DMS 273 (cell line): ENCODE measurements around the gene TRIO.
"Not testable (repeated sequence)": the region's sequence is repeated elsewhere in the genome, so short reads cannot be mapped to it uniquely, and the experiment has no call there.

Source experiments
- DNase-seq: peaks from one replicate; lab custom pipeline; 2025; ENCODE audit not compliant: unreplicated experiment; lab: John Stamatoyannopoulos, UW

The TRIO gene

DNA sequence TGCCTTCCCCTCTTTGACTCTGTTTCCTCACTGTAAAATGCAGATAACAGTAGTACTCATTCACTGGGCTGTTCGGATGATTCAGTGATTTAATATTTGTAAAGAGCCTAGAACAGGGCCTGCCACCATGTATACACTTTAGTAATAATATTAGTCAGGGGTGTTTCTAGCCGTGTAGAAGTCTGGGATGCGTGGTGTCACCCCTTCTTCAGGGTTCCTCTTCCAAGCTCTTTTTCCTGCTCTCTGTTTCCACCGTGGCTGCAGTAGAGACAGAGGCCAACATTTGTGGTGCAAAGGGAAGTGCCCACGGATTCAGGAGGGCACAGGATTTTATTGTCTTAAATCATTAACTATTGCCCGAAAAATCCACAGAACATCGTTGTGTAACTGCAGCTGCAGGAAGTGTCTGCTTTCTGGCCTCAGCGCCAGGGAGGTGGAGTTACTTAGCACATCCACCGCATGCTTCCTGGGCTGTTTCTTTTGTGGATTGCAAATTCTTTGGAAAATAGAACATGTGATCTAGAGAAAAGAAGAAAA lies 61.7 kb downstream of the TRIO start:
- DNase-seq: no peak

DNA sequence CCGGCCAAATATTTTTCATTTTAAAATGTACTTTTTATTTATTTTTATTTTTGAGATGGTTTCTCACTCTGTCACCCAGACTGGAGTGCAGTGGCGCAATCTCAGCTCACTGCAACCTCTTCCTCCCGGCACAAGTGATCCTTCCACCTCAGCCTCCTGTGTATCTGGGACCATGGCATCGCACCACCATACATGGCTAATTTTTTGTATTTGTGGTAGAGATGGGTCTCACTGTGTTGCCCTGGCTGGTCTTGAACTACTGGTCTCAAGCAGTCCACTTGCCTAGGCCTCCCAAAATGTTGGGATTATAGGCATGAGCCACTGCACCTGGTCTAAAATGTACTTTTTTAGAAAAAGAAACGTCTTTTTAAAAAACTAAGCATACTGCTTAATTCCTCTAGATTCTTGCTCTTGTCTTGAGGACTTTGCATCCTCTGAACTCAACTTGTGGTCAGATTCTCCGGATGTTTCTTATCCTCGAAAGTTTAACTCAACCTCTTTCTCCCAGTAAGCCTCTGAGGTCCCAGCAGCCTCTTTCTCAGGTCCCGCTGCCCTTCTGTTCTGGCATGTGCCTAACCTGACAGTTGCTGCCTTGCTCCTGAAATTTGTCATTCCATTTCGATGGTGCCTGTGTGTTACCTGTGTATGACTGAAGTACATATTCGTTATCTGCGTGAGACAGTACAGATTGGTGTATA lies 63.0 kb downstream of the TRIO start:
- DNase-seq: no peak

DNA sequence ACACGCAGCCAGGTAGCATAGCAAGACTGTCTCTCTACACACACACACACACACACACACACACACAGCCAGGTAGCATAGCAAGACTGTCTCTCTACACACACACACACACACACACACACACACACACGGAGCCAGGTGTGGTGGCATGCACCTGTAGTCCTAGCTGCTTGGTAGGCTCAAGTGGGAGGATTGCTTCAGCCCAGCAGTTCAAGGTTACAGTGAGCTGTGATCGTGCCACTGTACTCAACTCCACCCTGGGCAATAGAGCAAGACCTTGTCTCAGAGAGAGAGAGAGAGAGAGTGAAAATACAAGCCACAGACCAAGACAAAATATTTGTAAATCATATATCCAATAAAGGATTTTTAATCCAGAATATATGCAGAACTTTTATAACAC lies 64.3 kb downstream of the TRIO start:
- DNase-seq: not testable (repeated sequence)

DNA sequence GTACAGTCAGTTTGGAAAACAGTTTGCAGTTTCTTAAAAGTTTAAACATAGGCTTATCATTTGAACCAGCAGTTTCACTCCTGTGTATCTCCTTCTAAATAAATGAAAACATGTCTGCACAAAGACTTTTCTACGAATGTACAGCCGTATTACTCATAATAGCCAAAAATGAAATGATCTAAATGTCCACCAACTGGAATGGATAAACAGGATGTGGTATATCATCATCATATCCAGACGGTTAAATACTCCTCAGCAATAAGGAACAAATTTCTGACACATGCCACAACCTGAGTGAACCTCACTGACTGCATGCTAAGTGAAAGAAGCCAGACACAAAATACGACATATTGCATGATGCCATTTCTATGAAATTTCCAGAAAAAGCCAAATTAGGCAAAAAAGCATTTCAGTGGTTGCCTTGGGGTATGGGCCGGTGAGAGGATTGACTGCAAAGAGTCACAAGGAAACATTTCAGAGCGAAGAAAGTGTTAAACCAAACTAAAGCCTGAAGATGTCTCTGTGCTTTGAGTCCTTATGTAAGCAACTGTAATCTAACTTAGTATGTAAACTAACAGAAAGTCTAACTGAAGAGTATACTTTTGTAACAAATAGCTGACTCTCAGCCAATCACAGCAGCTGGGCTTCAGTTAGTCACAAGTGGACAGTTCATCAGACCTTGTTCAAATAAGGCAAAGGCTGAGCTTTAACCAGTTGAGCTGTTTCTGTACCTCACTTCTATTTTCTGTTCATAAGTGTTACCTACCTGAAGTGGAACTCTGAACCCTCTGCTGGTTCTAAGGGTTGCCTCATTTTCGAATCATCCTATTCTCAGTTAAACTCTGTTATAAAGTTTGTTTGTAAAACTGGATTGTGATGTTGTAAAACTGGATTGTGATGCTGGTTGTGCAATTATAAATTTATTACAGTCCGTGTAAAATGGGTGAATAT lies 65.2 kb downstream of the TRIO start:
- peak; percentile 24 for DNase-seq

DNA sequence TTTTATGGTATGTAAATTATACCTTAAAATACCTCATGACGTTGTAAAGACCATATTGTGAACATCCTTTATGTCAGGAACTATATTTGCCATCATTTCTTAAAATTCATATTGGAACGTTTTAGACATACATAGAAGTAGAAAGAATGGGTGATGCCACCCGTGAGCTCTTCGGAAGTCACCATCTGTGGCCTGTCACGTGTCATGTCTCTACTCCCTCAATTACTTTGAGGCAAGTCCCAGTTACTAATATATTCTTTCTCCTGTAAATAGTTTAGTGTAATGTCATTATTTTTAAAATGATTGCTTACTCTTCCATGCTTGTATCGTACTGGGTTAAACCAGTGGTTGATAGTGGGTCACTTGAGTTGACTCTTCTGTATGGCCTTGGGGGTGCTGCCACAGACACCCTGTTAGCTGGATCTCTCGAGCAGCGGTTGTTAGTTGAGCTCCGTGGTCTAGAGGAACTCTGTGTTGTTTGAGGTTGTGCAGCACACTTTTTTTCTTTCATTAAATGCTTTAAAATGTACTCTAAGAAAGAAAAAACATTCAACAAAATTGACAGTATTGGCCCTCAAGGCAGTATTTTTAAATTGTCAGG lies 66.2 kb downstream of the TRIO start:
- DNase-seq: no peak

DNA sequence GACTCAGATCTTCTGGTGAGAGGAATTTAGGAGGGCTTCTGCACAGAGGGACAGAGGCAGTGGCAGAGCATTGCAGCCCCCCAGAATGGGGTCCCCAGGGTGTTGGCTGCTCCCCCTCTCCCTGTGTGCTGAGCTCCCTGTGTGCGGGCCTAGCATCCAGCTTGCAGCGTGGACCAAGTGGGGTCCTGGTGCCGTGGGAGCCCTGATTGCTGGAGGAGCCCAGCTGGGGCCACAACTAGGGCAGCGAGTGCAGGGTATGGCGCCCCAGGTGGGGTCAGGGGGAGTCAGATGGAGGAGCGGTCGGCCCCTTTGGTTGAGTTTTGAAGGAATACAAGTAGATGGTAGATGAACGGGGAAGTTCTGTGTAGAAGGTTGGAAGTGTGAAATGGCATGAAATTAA lies 66.7 kb downstream of the TRIO start:
- no peak for DNase-seq

DNA sequence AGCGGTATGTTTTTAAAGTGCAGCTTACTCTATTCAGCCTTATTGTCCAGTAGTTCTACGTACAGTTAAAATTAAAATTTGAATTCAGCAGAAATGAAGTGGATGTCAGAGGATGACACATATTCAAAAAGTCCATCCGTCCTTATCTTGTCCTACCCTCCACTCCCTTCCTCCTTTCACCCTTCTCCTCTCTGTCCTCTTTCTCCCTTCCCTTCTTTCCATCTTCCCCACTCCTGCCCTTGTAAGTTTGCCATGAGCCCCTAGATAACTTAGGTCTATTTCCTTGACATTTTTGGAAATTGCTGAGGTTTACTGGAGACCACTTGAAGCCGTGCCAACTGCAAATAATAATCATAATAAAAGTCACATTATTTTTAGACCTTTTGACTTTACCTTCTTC lies 67.6 kb downstream of the TRIO start:
- DNase-seq: no peak

DNA sequence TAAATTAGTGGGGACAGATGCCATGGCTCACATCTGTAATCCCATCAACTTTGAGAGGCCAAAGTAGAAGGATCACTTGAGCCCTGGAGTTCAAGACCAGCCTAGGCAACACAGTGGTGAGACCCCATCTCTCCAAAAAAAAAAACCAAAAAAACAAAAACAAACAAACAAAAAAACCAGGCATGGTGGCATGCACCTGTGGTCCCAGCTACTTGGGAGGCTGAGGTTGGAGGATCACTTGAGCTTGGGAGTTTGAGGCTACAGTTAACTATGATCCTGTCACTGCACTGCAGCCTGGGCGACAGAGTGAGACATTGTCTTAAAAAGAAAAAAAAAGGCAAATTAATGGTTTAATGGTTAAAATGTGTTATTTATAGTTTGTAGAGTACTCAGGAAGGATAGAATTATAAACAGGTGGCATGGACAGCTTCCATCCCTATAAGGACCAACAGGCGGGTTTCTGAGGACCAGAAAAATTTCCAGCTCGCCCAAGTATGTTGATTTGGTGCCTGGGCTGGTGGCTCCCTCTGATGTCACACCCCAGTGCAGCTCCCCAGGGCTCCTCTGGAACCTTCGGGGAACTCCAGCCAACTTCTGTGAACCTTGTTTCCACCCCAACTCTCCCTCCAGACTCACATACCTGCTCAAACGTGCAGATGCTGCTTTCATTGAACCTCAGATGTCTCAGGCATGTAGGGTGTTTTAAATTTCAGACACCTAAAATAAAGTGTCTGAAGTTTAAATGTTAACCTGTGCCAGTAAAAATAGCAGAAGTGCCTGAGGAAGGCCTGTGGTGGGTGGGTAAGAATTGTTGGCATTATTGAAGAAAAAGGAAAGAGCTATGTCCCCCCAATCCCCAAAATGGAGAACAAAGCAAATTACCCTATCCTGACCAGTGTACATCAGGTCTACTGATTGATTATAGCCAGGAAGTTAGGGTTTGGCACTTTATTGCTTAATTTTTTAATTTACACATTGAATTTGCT lies 69.0 kb downstream of the TRIO start:
- no peak for DNase-seq

DNA sequence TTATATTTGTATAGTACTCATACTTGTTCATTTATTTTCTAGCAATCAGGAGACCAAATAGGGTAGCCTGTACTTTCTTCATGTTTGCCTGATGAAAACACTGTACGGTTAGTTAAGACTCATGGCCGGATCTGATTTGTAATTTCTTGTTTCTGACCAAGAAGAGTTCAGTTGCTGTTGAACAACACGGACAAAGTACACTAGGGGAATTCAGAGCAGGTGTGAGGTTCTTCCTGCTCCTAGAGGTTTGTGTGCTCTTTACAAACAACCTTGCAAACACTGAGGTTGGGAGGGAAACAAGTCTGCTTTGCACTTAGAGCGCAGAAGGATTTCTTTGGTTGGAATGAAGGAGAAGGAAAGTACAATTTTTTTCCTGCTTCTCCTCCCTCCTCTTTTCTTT lies 69.7 kb downstream of the TRIO start:
- no peak for DNase-seq

DNA sequence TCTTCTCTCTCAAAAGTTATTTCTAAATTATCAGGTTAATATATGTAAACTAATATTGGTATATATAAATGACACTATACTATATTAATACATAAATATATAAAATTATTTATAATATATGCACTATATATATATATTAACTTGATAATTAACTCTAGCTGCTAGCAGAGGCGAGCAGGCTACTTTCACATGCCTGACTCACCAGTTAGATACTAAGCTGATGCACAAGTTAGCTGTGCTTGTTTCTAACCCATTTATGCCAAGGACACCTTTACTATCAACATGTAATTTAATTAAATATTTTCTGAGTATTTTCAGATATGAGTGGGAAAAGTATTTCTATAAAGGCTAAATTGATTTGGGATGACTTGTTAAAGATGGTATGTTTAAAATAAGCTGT lies 70.1 kb downstream of the TRIO start:
- no peak for DNase-seq

DNA sequence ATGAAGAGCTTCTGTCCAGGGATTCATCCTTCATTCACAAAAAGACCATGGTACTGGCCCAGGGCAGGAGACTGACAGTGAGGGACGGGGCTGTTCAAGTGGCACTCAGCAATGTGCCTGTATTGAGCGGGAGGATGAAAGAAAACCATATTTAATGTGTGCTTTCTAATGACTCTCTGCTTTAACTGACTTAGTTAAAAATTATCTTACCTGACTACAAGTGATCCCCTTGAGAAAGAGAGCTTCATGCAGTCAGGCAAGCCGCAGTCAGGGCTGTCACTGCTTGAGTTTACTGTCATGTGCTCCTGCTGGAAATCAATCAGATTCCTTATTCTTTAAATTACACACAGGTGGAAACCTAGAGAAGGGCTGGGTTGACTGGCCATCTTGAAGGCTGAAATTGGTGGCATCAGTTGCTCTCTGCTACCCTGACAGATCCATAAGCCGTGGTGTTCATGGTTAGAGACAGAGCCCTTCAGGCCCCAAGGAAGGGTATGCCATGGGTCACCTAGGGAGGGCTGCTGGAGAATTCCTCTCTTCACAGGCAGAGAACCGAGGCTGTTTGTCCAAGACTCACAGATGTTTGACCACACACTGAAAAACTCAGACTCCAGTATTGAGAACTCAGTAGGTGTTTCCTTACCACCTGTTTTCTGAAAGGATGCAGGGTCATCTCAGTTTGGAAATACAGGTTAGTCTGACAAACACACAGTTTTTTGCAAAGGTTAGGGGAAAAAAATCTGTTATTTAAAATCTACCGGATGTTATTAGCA lies 70.9 kb downstream of the TRIO start:
- no peak for DNase-seq

DNA sequence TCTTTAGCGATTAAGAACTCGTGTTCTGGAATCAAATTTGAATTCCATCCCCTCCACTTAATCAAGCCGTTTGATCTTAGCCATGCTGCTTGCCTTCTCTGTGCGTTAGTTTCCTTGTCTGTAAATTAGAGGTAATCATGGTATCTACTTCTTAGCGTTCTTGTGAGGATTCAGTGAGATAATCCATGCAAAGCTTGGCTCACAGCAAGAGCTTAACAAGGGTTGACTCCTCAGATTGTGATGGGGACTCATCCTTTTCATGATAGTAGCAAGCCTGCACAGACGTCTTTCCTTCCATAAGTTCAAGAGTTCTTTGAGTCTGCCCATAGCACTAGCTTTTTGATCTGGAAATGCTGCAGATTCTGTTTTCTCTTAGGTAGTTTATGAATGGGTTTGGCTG lies 72.8 kb downstream of the TRIO start:
- DNase-seq: no peak

DNA sequence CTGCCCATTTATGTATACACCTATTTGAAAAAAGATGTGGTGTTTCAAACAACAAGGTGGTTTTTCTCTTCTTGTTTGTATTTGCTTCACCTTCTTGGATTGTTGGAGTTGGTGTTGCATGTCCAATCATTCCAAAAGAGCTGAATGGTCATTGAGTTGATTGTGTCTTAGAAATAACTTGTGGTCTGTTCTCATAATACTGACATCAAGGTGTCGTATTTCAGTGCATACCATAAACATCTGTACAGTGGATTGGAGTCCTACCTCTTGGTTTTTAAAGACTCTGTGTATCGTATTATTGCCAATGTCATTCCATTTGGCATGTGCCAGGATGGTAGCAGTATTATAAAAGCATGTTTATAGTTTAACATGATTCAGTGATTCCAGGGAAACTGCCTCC lies 73.2 kb downstream of the TRIO start:
- no peak for DNase-seq

DNA sequence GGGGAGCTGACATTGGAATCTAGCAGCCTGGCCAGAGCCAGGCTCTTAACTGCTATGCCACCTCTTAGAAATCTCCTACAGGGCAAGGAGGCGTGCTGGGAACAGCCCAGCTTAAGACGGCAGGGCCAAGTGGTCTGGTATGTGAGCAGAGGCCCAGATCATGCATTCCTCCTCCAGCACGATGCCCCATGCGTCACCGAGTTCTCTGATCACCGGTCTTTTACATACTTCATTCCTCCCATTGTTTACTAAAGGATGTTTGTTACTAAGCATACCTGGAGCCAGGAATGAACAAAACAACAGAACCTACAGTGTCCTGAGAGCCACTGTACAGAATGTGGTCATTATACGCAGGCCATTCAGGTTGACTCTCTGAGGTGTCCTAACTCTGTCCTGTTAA lies 73.8 kb downstream of the TRIO start:
- DNase-seq: no peak

DNA sequence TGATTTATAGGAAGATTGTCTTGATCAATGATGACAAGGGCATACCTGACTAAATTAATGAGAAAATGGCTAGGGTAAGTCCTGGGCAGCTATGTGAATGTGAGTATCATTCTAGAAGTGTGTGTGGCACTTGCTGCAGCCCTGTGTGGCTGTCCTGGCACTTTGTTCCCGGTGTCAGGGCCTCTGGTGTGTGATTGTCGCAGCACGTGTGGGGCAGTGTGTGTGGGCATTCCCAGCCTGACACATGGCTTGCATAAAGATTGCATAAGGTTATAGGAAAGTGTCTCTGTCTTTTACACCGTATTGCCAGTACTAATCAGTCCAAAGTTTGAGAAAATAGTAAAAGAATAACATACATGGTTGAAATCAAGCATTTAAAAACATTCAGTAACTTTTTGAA lies 74.4 kb downstream of the TRIO start:
- no peak for DNase-seq

DNA sequence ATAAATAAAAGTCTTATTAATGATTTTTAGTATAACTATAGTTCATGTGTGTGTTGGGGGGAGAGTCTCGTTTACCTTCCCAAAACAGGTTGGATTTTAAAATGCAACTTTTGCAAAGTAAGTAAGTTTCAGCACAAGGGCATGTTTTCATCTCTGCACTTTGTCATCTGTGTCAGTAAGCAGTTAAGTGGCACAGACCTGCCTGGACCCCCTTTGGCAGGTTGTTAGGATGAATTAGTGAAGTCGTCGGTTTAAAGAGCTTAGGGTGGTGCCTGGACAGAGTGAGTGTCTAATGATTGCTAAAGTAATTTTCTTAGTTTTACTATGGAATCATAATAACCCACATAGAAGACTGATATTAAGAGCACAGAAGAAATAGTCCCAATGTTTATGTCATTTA lies 74.9 kb downstream of the TRIO start:
- no peak for DNase-seq

DNA sequence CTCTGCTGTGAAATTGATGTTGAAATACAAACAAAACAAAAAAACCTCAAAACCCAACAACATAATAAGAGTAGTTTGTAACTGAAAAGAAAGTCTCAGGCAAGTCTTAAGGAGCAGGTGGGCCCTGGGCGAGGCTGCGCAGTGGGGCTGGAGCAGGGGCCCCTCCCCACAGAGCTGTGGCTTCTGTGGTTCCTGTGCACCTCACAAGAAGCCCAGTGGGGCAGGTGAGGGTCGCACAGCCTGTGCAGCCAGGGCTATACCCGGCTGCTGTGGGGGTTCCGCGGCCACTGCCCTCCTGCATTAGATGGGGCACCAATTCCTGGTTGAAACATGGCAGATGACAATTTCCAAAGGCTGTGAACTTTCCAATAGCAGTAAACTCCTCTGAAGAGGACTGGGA lies 75.3 kb downstream of the TRIO start:
- no peak for DNase-seq

DNA sequence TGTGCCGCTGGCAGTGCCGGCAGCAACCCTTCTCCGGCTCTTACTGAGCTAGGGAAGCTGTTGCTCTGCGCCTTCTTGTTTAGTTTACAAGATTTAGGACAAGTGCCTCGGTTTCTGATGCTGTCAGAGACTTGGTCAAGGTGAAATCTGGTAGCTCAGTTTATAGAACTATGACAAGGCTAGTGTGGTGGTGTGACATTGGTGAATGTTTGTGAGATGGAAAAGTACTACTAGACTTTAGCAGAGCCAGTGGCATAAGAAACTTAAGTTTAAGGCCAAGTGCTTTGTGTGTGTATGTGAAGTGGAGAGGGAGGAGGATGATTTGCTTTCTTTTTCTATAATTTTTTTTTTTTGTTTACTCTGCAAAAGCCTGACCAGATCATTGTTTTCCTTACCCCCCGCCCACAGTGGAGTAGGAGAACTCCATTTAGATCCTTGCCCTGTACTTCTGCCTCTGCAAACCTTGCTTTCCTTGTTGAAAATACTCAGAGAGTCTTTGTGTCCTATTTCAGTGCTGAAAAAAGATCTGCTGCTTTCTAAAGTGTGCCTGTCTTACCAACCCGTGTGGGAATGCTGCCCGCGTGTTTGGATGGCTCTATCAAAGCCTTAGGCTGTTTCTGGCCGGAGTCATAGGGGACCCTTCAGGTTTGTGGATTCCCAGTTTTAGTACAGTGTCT lies 75.9 kb downstream of the TRIO start:
- no peak for DNase-seq

DNA sequence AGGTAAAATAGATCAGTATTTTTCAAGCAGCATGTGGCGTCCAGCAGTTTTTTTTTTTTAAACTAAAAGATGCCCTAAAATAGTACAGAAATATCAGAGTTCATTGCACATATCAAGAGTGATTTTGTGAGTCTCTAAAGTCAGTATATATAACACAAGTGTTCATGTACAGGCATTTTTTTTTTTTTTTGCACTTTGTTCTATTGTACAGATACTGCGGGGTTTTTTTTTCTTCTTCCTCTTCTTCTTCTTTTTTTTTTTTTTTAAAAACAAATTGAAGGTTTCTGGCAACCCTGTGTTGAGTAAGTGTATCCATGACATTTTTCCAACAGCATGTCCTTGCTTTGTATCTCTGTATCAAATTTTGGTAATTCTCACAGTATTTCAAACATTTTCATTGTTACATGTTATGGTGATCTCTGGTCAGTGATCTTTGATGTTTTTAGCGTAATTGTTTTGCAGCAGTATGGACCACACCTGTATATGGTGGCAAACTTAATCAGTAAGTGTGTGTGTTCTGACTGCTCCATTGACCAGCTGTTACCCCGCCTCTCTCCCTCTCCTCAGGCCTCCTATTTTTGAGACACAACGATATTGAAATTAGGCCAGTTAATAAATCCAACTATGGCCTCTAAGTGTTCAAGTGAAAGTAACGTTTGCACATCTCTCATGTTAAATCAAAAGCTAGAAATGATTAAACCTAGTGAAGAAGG lies 76.8 kb downstream of the TRIO start:
- no peak for DNase-seq
